GM12878 (cell line): ENCODE results near the gene FOXO1. TPM values are rescaled to one million over a fixed set of nuclear protein-coding genes. Genes with fewer than 3 reads are reported as not detected.

Source experiments
- ATAC-seq: fragments of 200-7000 bp; cut with Tn5 transposase; 3 replicates; pipeline ENCODE4 v1.9.1; 2020; ENCODE audit warnings: mild to moderate bottlenecking, moderate library complexity
- BruUV-seq: library from RNA; stranded (reverse); fragments of 400-500 nt; replicated peaks from 2 replicates; lab custom pipeline; 2021; lab: Mats Ljungman, UMichigan
- CTCF ChIA-PET: fragments of 300-600 bp; sonication (Branson Sonifier 250); formaldehyde crosslinking; extraction: SDS; loops from one replicate; lab custom pipeline; 2021; ENCODE audit warnings: inconsistent platforms; lab: Yijun Ruan, JAX
- POLR2A ChIA-PET: fragments of 350-600 bp; formaldehyde crosslinking; extraction: SDS; loops from one replicate; lab custom pipeline; 2021; ENCODE audit warnings: inconsistent platforms; lab: Charles Lee
- RAD21 ChIA-PET: fragments of 300-600 bp; sonication (Branson Sonifier 250); formaldehyde crosslinking; loops from one replicate; lab custom pipeline; 2023; ENCODE audit warnings: antibody characterized with exemption; ENCODE audit not compliant: unreplicated experiment; lab: Charles Lee
- SMC1A ChIA-PET: fragments of 300-600 bp; sonication (Branson Sonifier 250); formaldehyde crosslinking; loops from one replicate; lab custom pipeline; 2023; ENCODE audit not compliant: unreplicated experiment, uncharacterized antibody; lab: Charles Lee
- DNase-seq: peaks from one replicate; pipeline ENCODE4 v3.0.0-alpha.2; 2011; ENCODE audit warnings: low read depth, low spot score
- FAIRE-seq: peaks from 3 replicates; lab custom pipeline; 2011; peaks lifted over from hg19 to GRCh38; lab: Jason Lieb, UNC
- H2AFZ ChIP-seq: 2 replicates; pipeline ENCODE4 v1.6.0; 2011; ENCODE audit warnings: low read depth, low read length, control low read depth; ENCODE audit not compliant: control insufficient read depth
- H3K27ac ChIP-seq: 2 replicates; pipeline ENCODE4 v1.5.1; 2011; ENCODE audit warnings: control low read depth; ENCODE audit not compliant: control insufficient read depth, insufficient read depth
- H3K27me3 ChIP-seq, 2 experiments: replicated peaks in 1 of 2; 2 replicates each; pipeline versions ENCODE4 v1.6.0 to v1.6.1; 2011; ENCODE audit warnings: low read length in 1 of 2; ENCODE audit not compliant: control insufficient read depth in 2 of 2, insufficient read depth in 2 of 2
- H3K36me3 ChIP-seq, 2 experiments: 2 replicates each; pipeline ENCODE4 v1.5.1; 2011; ENCODE audit warnings: low read length in 1 of 2; ENCODE audit not compliant: control insufficient read depth in 2 of 2, insufficient read depth in 2 of 2
- H3K4me1 ChIP-seq: 2 replicates; pipeline ENCODE4 v1.6.1; 2011; ENCODE audit warnings: mild to moderate bottlenecking, low read length, moderate library complexity, mixed read lengths; ENCODE audit not compliant: control insufficient read depth, insufficient read depth
- H3K4me2 ChIP-seq: 2 replicates; pipeline ENCODE4 v1.6.0; 2011; ENCODE audit warnings: control low read depth; ENCODE audit not compliant: control insufficient read depth, insufficient read depth
- H3K4me3 ChIP-seq: fragments of 200-600 bp; sonication (generic); 2 replicates; pipeline ENCODE4 v1.5.1; 2016
- H3K79me2 ChIP-seq: 2 replicates; pipeline ENCODE4 v1.6.0; 2011; ENCODE audit warnings: low read length; ENCODE audit not compliant: control insufficient read depth, insufficient read depth
- H3K9ac ChIP-seq: 2 replicates; pipeline ENCODE4 v1.8.0; 2011; ENCODE audit warnings: low read length, control low read depth, mixed read lengths; ENCODE audit not compliant: control insufficient read depth, insufficient read depth
- H3K9me3 ChIP-seq: replicated peaks from 3 replicates; pipeline ENCODE4 v1.5.1; 2011; ENCODE audit warnings: mild to moderate bottlenecking, low read length; ENCODE audit not compliant: control insufficient read depth, insufficient read depth
- H4K20me1 ChIP-seq: 2 replicates; pipeline ENCODE4 v1.6.0; 2011; ENCODE audit not compliant: control insufficient read depth, insufficient read depth
- ATF7 ChIP-seq: fragments of 450-650 bp; IDR thresholded peaks from 2 replicates; pipeline ENCODE4 v1.6.1; 2016; ENCODE audit warnings: low read depth, mild to moderate bottlenecking
- EGR1 ChIP-seq, 2 experiments: IDR thresholded peaks; 1 replicate in 1 of 2; 2 replicates in 1 of 2; pipeline ENCODE4 v1.6.1; 2011 to 2012; ENCODE audit warnings: low read depth in 2 of 2, low read length in 2 of 2, borderline replicate concordance in 1 of 2, mild to moderate bottlenecking in 1 of 2, moderate library complexity in 1 of 2
- IRF5 ChIP-seq: fragments of 450-650 bp; IDR thresholded peaks from 2 replicates; pipeline ENCODE4 v1.6.1; 2017; ENCODE audit warnings: borderline replicate concordance
- SIX5 ChIP-seq: IDR thresholded peaks from 2 replicates; pipeline ENCODE4 v1.6.1; 2011; ENCODE audit warnings: mild to moderate bottlenecking, low read depth, low read length, moderate library complexity; ENCODE audit not compliant: severe bottlenecking
- SMAD5 ChIP-seq: IDR thresholded peaks from 2 replicates; pipeline ENCODE4 v1.6.1; 2016; ENCODE audit warnings: antibody characterized with exemption, low read depth
- SPI1 ChIP-seq: IDR thresholded peaks from 2 replicates; pipeline ENCODE4 v1.6.1; 2011; ENCODE audit warnings: low read depth, mild to moderate bottlenecking, low read length, moderate library complexity, borderline replicate concordance; ENCODE audit not compliant: insufficient read depth
- ZBTB33 ChIP-seq: fragments of 450-650 bp; IDR thresholded peaks from 2 replicates; pipeline ENCODE4 v1.6.1; 2017; ENCODE audit warnings: mild to moderate bottlenecking
- ZNF207 ChIP-seq: fragments of 450-650 bp; IDR thresholded peaks from 2 replicates; pipeline ENCODE4 v1.6.1; 2014; ENCODE audit warnings: antibody characterized with exemption, mild to moderate bottlenecking, borderline replicate concordance
- ZNF24 ChIP-seq: fragments of 450-650 bp; IDR thresholded peaks from 2 replicates; pipeline ENCODE4 v1.6.1; 2017; ENCODE audit warnings: antibody characterized with exemption, mild to moderate bottlenecking
- WGBS: methylation state at CpG from one replicate; pipeline ENCODE4 v1.1.6; 2016; ENCODE audit warnings: low lambda C conversion rate; ENCODE audit not compliant: insufficient replicate concordance, insufficient coverage; ENCODE audit errors: missing lambda C conversion rate; 5-methylcytosine and 5-hydroxymethylcytosine counted together
- in situ Hi-C: fragments of 300-500 bp; cut with MboI; formaldehyde crosslinking; loops from 9 replicates; pipeline ENCODE4 v1.14.3; 2018; ENCODE audit warnings: mixed read lengths
- intact Hi-C: fragments of 100-400 bp; cut with micrococcal nuclease; formaldehyde crosslinking; loops from one replicate; pipeline ENCODE4 v1.14.2; 2022; ENCODE audit not compliant: unreplicated experiment
- polyA plus RNA-seq, 11 experiments: library from polyadenylated mRNA; depleted of rRNA in 4 of 11; unstranded in 6 of 11; stranded (reverse) in 5 of 11; fragments of >200 nt; fragmentation: Nextera tagmentation in 4 of 11; fragmentation: Illumina TruSeq in 1 of 11; extraction: Ambion mirVana in 4 of 11; extraction: Trizol in 1 of 11; gene quantifications; 1 replicate in 1 of 11; 2 replicates in 10 of 11; pipeline versions ENCODE4 v1.2.1 to v1.2.3, GENCODE V29; 2011 to 2016; ENCODE audit warnings: inconsistent platforms in 2 of 11, missing spikeins in 2 of 11, low read depth in 1 of 11
- total RNA-seq, 4 experiments: library from RNA; depleted of rRNA in 3 of 4; stranded (reverse); fragments of >200 nt in 3 of 4; fragmentation: Illumina TruSeq in 1 of 4; extraction: Trizol in 1 of 4; gene quantifications; 2 replicates each; pipeline versions ENCODE4 v1.2.1 to v1.2.3, GENCODE V29; 2013 to 2021

FOXO1 gene
- total and polyA plus RNA-seq, 10 of the 15 experiments (the other 5 are each of a cell fraction or from before 2014, with no cell fraction given), result 0.58 to 8.3 (median 0.88) TPM

- H3K4me2 ChIP-seq, result no peak overlapping the region
- H3K4me3 ChIP-seq, result no peak overlapping the region
- ChIA-PET RAD21 (interaction anchor here (1.2 kb wide), 1 partner anchor 41 kb away, joined by 3 read pairs; no protein-coding TSS in a partner anchor), SMC1A (interaction anchor here (0.8 kb wide), 1 partner anchor 40 kb away, joined by 3 read pairs; no protein-coding TSS in a partner anchor), CTCF (interaction anchor here (2.0 kb wide), 1 partner anchor 13 kb away, joined by 6 read pairs; no protein-coding TSS in a partner anchor), POLR2A (no interaction called here)
- H3K79me2 ChIP-seq, result peaks cover 14% of the 10 kb centered on the region
- no peak for FAIRE-seq
- no peaks in the 10 kb centered on the region for H3K27me3 ChIP-seq
- no peak overlapping the region for H2AFZ ChIP-seq
- WGBS, result 95% methylated on average over 6 of the region's 6 CpGs
- H3K4me1 ChIP-seq, result peaks cover 22% of the 10 kb centered on the region
- no peak overlapping the region for H3K9ac ChIP-seq
- intact Hi-C loops, result no loop called here
- TF ChIP-seq ZNF24 (no peak), ZBTB33 (peak; percentile 43; the same call in 1 of the 2 replicates)
- no peaks in the 10 kb centered on the region; the same call in 2 of the 3 replicates for H3K9me3 ChIP-seq
- ATAC-seq, result peak; percentile 15; the same call in 1 of the 3 replicates
- H3K27ac ChIP-seq, result no peak overlapping the region
- no peak for DNase-seq
- peaks cover 0 to 2% of the 10 kb centered on the region in 2 experiments; a peak in 2 of 4 replicates for H3K36me3 ChIP-seq
- in situ Hi-C loops, result no loop called here
- BruUV-seq, result no TSS peak
- no peaks in the 10 kb centered on the region; the same call in 1 of the 2 replicates for H4K20me1 ChIP-seq
These were observed 26.2 kb downstream of the FOXO1 start for GRCh38 chr13:40640202-40640601.

- no peaks in the 10 kb centered on the region for H3K9me3 ChIP-seq
- POLR2A ChIA-PET, result no interaction called here
- DNase-seq (no peak), ATAC-seq (no peak; the same call in 2 of the 3 replicates), FAIRE-seq (no peak)
- no peaks in the 10 kb centered on the region; the same call in 1 of the 2 replicates for H4K20me1 ChIP-seq
- H3K4me3 ChIP-seq, result no peak overlapping the region
- peaks cover 17% of the 10 kb centered on the region for H3K4me1 ChIP-seq
- H3K4me2 ChIP-seq, result no peak overlapping the region
- no peaks in the 10 kb centered on the region for H3K27me3 ChIP-seq
- BruUV-seq, result no TSS peak
- RAD21 ChIA-PET, result interaction anchor here (1.2 kb wide), 1 partner anchor 42 kb away, joined by 3 read pairs; no protein-coding TSS in a partner anchor
- H3K79me2 ChIP-seq, result peaks cover 12% of the 10 kb centered on the region
- intact Hi-C loops (no loop called here), in situ Hi-C loops (no loop called here)
- H3K9ac ChIP-seq, result no peak overlapping the region
- H3K27ac ChIP-seq, result no peak overlapping the region
- CTCF ChIA-PET, result no interaction called here
- H3K36me3 ChIP-seq, result peaks cover 0 to 2% of the 10 kb centered on the region in 2 experiments; a peak in 2 of 4 replicates
- SMC1A ChIA-PET, result no interaction called here
- no peak overlapping the region for H2AFZ ChIP-seq
- WGBS, result 85% methylated on average over 4 of the region's 4 CpGs
- no peak for TF ChIP-seq SMAD5
- no peak for TF ChIP-seq IRF5
- no peak for TF ChIP-seq ATF7
- no peak for TF ChIP-seq EGR1 (IDR thresholded peaks at IDR 0.05; ENCODE audit: borderline replicate concordance in 1 of 2, low read depth in 2 of 2, low read length in 2 of 2)
- no peak for TF ChIP-seq SIX5
- TF ChIP-seq SPI1, result no peak
- TF ChIP-seq ZNF207, result no peak
These were observed 27.2 kb downstream of the FOXO1 start for GRCh38 chr13:40639221-40639681.
